Activated CD4-positive, alpha-beta T cell treated with anti-CD3 and anti-CD28 coated beads for 4 hours (primary cell): ENCODE data around the gene PRR12.

Source experiments
- DNase-seq, 2 donors: peaks; one replicate each; pipeline ENCODE4 v3.0.0-alpha.2; 2020

Gene PRR12

DNA sequence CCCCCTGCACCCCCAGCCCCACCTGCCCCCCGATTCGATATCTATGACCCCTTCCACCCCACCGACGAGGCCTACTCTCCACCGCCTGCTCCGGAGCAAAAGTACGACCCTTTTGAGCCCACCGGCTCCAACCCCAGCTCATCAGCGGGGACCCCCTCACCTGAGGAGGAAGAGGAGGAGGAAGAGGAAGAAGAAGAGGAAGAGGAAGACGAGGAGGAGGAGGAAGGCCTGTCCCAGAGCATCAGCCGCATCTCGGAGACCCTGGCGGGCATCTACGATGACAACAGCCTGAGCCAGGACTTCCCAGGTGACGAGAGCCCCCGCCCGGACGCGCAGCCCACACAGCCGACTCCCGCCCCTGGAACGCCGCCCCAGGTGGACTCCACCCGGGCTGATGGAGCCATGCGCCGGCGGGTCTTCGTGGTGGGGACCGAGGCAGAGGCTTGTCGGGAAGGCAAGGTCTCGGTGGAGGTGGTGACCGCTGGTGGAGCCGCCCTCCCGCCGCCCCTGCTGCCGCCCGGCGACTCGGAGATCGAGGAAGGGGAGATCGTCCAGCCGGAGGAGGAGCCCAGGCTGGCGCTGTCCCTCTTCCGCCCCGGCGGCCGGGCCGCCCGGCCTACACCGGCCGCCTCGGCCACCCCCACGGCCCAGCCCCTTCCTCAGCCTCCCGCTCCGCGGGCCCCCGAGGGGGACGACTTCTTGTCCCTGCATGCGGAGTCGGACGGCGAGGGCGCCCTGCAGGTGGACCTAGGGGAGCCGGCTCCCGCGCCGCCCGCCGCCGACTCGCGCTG, 60.2 kb downstream of the PRR12 start:
- DNase-seq: no peak

DNA sequence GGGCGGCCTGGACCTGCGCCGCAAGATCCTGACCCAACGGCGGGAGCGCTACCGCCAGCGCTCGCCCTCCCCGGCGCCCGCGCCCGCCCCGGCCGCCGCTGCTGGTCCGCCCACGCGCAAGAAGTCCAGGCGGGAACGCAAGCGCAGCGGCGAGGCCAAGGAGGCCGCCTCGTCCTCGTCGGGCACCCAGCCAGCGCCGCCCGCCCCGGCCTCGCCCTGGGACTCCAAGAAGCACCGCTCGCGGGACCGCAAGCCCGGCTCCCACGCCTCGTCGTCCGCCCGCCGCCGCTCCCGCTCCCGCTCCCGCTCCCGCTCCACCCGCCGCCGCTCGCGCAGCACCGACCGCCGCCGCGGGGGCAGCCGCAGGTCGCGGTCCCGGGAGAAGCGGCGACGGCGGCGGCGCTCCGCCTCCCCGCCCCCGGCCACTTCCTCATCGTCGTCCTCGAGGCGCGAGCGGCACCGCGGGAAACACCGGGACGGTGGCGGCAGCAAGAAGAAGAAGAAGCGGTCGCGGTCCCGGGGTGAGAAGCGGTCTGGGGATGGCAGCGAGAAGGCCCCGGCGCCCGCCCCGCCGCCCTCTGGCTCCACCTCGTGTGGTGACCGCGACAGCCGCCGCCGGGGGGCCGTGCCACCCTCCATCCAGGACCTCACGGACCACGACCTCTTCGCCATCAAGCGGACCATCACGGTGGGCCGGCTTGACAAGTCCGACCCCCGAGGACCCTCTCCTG, 61.0 kb downstream of the PRR12 start:
- DNase-seq: no peak

- DNase-seq: no peak
Observed at GRCh38 chr19:49652551-49653465, 61.8 kb downstream of the PRR12 start.

DNA sequence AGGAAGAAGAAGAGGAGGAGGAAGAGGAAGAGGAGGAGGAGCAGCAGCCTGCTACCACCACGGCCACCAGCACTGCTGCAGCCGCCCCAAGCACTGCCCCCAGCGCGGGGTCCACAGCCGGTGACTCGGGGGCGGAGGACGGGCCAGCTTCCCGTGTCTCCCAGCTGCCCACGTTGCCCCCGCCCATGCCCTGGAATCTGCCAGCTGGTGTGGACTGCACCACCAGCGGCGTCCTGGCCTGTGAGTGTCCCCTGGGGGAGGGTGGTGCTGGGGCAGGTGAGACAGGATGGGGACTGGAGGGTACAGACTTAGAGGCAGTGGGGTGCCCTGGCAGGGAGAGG, 62.5 kb downstream of the PRR12 start:
- no peak for DNase-seq

DNA sequence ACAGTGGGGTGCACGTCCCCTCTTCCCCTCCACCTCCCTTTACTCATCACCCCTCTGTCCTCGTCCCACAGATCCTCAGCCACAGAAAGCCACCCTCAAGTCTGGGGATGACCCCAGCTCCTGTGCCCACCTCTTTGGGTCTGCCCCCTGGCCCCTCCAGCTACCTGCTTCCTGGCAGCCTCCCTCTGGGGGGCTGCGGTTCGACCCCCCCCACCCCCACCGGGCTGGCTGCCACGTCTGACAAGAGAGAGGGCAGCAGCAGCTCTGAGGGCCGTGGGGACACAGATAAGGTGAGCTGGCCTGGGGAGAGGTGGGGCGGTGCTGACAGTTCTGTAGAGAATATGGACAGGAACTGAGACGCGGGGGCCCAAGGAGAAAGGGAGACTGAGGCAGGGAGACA, 63.6 kb downstream of the PRR12 start:
- no peak for DNase-seq

- no peak for DNase-seq
Observed at GRCh38 chr19:49655570-49656455, 64.8 kb downstream of the PRR12 start.

DNA sequence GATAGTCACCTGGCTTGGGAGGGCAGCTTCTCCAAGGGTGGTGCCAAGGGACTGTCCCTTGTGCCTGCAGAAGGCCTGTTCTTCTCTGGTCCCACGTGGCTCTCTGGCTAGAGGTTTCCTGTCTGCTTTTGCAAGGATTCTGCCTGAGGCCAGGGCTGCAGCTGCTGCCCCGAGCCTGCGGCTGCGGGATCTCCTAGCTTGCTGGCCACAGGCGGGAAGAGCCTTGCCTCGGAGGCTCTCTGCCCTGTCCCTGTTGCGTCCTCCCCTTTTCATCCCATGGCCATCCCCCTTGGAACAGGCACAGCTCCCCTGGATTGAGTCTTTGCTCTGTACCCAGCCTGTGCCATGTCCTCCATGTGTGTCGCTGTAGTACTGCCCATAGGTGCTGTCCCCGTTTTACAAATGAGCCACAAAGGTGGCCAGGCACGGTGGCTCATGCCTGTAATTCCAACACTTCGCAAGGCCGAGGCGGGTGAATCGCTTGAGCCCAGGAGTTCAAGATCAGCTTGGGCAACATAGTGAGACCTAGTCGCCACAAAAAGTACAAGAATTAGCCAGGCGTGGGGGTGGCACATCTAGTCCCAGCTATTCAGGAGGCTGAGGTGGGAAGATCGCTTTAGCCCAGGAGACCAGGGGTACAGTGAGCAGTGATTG, 65.6 kb downstream of the PRR12 start:
- DNase-seq: no peak

- no peak for DNase-seq
Observed at GRCh38 chr19:49657493-49658138, 66.6 kb downstream of the PRR12 start.

DNA sequence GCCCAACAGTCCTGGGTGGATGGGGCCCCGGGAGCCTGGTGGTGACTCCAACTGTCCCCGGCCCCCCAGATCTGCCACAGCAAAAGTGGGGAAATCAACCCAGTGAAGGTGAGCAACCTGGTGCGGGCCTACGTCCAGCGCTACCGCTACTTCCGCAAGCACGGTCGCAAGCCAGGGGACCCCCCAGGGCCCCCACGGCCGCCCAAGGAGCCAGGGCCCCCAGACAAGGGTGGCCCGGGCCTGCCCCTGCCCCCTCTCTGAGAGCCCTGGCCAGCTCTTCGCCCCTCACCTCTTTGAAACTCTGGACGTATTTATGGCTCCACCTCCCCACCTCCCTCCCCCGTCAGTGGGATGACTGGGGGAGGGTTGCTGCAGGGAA, 67.1 kb downstream of the PRR12 start:
- DNase-seq: no peak

GRCh38 chr19:49658566-49659442, 67.8 kb downstream of the PRR12 start:
- DNase-seq: no peak

- DNase-seq: no peak
Observed at GRCh38 chr19:49660338-49660961, 69.5 kb downstream of the PRR12 start.

- no peak for DNase-seq
Observed at GRCh38 chr19:49662011-49662410, 71.0 kb downstream of the PRR12 start.

- no peak for DNase-seq
Observed at GRCh38 chr19:49663224-49663623, 72.2 kb downstream of the PRR12 start.

DNA sequence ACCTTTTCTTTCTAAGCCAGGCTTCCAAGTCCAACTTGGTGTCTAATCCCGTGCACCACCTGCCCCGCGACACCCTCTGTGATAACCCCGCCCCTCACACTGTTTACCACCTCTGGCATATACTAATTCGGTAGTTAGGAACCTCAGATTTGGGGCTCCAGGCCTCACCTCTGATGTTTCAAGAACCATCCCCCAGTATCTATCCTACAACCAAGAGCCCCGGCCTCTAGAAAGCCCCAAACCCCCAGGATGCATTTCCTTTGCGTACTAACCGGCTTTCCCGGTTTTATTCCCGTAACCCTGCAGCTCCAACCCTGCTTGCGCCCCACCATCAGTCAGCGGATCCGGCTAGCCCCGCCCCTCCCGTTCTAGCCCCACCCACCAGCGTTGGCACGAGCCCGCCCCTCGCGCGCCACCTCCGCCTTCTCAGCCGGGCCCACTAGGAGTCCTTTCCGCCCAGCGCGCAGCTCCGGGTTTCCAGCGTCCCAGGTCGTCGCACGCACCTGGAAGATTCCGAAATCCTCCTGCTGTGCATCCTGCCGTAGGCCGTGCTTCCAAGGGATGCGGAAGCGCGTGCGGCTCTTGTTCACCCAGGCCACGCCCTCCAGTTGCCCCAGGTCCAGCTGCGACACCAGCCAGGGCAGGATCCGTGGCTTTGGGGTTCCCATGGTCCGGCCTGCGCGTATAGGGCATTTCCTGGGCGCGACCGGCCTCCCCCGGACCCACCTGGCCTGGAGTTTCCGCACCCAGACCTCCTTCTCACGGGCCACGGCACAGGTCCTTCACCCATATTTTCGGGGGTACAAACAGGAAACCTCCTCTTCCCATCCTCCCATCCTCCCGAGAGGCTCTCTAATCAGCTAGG, 73.4 kb downstream of the PRR12 start:
- peak; percentile 91 to 94 for DNase-seq

GRCh38 chr19:49665036-49665350, 74.0 kb downstream of the PRR12 start:
- DNase-seq: no peak

GRCh38 chr19:49665351-49666119, 74.6 kb downstream of the PRR12 start, which contains the start of the genes BCL2L12 and IRF3:
TSS of gene BCL2L12 (plus strand) at chr19:49665933. CDS start at chr19:49666693, 760 bp downstream.
TSS of gene IRF3 (minus strand) at chr19:49665857. CDS start at chr19:49664838, 1,019 bp downstream.
- peak; percentile 99 to 100 for DNase-seq

DNA sequence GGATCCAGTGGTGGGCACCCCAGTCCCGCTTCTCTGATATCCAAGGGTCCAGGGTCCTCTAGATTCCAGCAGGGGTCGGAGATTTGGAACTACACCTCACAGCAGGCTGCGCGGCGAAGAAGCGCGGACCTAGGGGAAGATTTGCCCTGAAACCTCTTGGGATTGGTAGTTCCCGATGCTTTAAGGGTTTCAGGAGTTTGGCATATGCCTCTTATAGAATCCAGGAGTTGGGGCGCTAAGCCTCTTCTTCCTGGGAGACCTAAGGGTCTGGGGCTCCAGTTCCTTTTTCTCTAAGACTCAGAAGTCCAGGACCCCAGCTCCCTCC, 75.1 kb downstream of the PRR12 start:
- no peak for DNase-seq

GRCh38 chr19:49667473-49667872, 76.5 kb downstream of the PRR12 start:
- DNase-seq: no peak
